Omental fat pad (tissue), 4 donors: ENCODE results near the gene ARHGEF16. TPM values are rescaled to one million over a fixed set of nuclear protein-coding genes. Genes with fewer than 3 reads are reported as not detected.
A peak's percentile ranks its signal among the peaks of the same experiment; 100 is the strongest.

Experiments
- ATAC-seq: fragments of 150-250 bp; one replicate; pipeline ENCODE4 v1.9.1; 2016; ENCODE audit warnings: mild to moderate bottlenecking, moderate library complexity; ENCODE audit not compliant: low FRiP score
- DNase-seq: peaks from one replicate; pipeline ENCODE4 v3.0.0-alpha.2; 2019; ENCODE audit warnings: low spot score
- CTCF ChIP-seq, 3 donors: fragments of 450-650 bp; IDR thresholded peaks; one replicate each; pipeline ENCODE4 v1.5.1; 2016 to 2017; ENCODE audit warnings: antibody characterized with exemption in 3 of 3, mild to moderate bottlenecking in 3 of 3, moderate library complexity in 2 of 3
- total RNA-seq, 4 donors: library from RNA; depleted of rRNA; stranded (reverse); fragments of >200 nt; gene quantifications; one replicate each; pipeline ENCODE4 v1.1.0, GENCODE V29; 2016

The ARHGEF16 gene
- total RNA-seq, 4 donors from 2014 or later = 0.36 to 3.2 (median 1.9) TPM

- ATAC-seq = no peak
- no peak for TF ChIP-seq CTCF (IDR thresholded peaks at IDR 0.05)
- DNase-seq = no peak
These were observed 2.2 kb upstream of the ARHGEF16 start for GRCh38 chr1:3451994-3452865.

GRCh38 chr1:3452866-3453175 is 1.6 kb upstream of the ARHGEF16 start:
- DNase-seq = no peak
- TF ChIP-seq CTCF (IDR thresholded peaks at IDR 0.05) = no peak
- no peak for ATAC-seq

GRCh38 chr1:3453203-3453761 is 1.2 kb upstream of the ARHGEF16 start:
- DNase-seq (peak; percentile 50), ATAC-seq (peak; percentile 79)
- TF ChIP-seq CTCF (IDR thresholded peaks at IDR 0.05) = peak in 1 of 3 donors; percentile 78

GRCh38 chr1:3454811-3455618 is 550 bp downstream of the ARHGEF16 start:
- DNase-seq = no peak
- peak; percentile 26 for ATAC-seq
- no peak for TF ChIP-seq CTCF (IDR thresholded peaks at IDR 0.05)

- ATAC-seq (no peak), DNase-seq (no peak)
- TF ChIP-seq CTCF (IDR thresholded peaks at IDR 0.05) = no peak
These were observed 1.4 kb downstream of the ARHGEF16 start for GRCh38 chr1:3455670-3456448.

GRCh38 chr1:3456449-3456963 is 2.0 kb downstream of the ARHGEF16 start:
- no peak for TF ChIP-seq CTCF (IDR thresholded peaks at IDR 0.05)
- DNase-seq (no peak), ATAC-seq (no peak)
